IMR-90 (cell line): ENCODE measurements around the gene OR52K2. TPM values are rescaled to one million over a fixed set of nuclear protein-coding genes. Genes with fewer than 3 reads are reported as not detected.

Source experiments
- ATAC-seq: fragments of 200-7000 bp; cut with Tn5 transposase; 2 replicates; pipeline ENCODE4 v1.9.1; 2020; ENCODE audit warnings: low read depth, mild to moderate bottlenecking, moderate library complexity
- BruUV-seq: library from RNA; stranded (reverse); fragments of 400-500 nt; replicated peaks from 2 replicates; lab custom pipeline; 2021; lab: Mats Ljungman, UMichigan
- CTCF ChIA-PET: fragments of 300-600 bp; formaldehyde crosslinking; extraction: SDS; loops from one replicate; lab custom pipeline; 2021; ENCODE audit warnings: antibody characterized with exemption; lab: Yijun Ruan, JAX
- POLR2A ChIA-PET: fragments of 300-600 bp; sonication (Branson Sonifier 250); formaldehyde crosslinking; loops from one replicate; lab custom pipeline; 2022; ENCODE audit warnings: antibody characterized with exemption; ENCODE audit not compliant: unreplicated experiment; lab: Charles Lee
- DNase-seq: peaks from one replicate; pipeline ENCODE4 v3.0.0; 2013
- H2AFZ ChIP-seq: replicated peaks from 2 replicates; pipeline ENCODE3; 2013; ENCODE audit warnings: low read length, mild to moderate bottlenecking; ENCODE audit not compliant: poor library complexity
- H2AK5ac ChIP-seq: 2 replicates; pipeline ENCODE4 v1.6.1; 2013; ENCODE audit warnings: low read depth, low read length, inconsistent platforms
- H2AK9ac ChIP-seq: replicated peaks from 2 replicates; pipeline ENCODE3; 2013; ENCODE audit warnings: mild to moderate bottlenecking, low read depth, low read length, moderate library complexity; ENCODE audit not compliant: poor library complexity
- H2BK120ac ChIP-seq: 2 replicates; pipeline ENCODE4 v1.6.1; 2013; ENCODE audit warnings: low read depth, low read length, inconsistent platforms
- H2BK15ac ChIP-seq: 3 replicates; pipeline ENCODE4 v1.6.1; 2013; ENCODE audit warnings: low read depth, low read length, inconsistent platforms
- H2BK20ac ChIP-seq: 2 replicates; pipeline ENCODE4 v1.6.1; 2013; ENCODE audit warnings: low read depth, mild to moderate bottlenecking, inconsistent platforms, low read length, moderate library complexity
- H2BK5ac ChIP-seq: 2 replicates; pipeline ENCODE4 v1.6.1; 2013; ENCODE audit warnings: mild to moderate bottlenecking, low read depth, low read length, inconsistent platforms; ENCODE audit not compliant: poor library complexity, severe bottlenecking
- H3K14ac ChIP-seq: replicated peaks from 2 replicates; pipeline ENCODE4 v1.6.1; 2013; ENCODE audit warnings: low read depth, low read length, inconsistent platforms
- H3K18ac ChIP-seq: 2 replicates; pipeline ENCODE4 v1.6.1; 2013; ENCODE audit warnings: low read depth, low read length, control low read depth
- H3K23ac ChIP-seq: 2 replicates; pipeline ENCODE4 v1.6.1; 2013; ENCODE audit warnings: low read depth, low read length, inconsistent platforms
- H3K27ac ChIP-seq: 2 replicates; pipeline ENCODE4 v1.5.1; 2013; ENCODE audit warnings: mild to moderate bottlenecking, control low read depth, low read length; ENCODE audit not compliant: insufficient read depth
- H3K27me3 ChIP-seq: 2 replicates; pipeline ENCODE4 v1.6.1; 2013; ENCODE audit warnings: low read length; ENCODE audit not compliant: control insufficient read depth, insufficient read depth
- H3K36me3 ChIP-seq: 2 replicates; pipeline ENCODE4 v1.6.1; 2013; ENCODE audit warnings: low read length, mixed read lengths; ENCODE audit not compliant: control insufficient read depth, insufficient read depth
- H3K4ac ChIP-seq: 2 replicates; pipeline ENCODE4 v1.6.1; 2013; ENCODE audit warnings: low read depth, low read length, inconsistent platforms
- H3K4me1 ChIP-seq: 2 replicates; pipeline ENCODE4 v1.6.1; 2013; ENCODE audit warnings: low read length, mixed read lengths; ENCODE audit not compliant: control insufficient read depth, insufficient read depth
- H3K4me2 ChIP-seq: 2 replicates; pipeline ENCODE4 v1.6.1; 2013; ENCODE audit warnings: low read depth, mild to moderate bottlenecking, control low read depth, low read length, moderate library complexity
- H3K4me3 ChIP-seq: 2 replicates; pipeline ENCODE4 v1.5.1; 2013; ENCODE audit warnings: low read depth, mild to moderate bottlenecking, control low read depth, low read length, moderate library complexity; ENCODE audit not compliant: insufficient read depth
- H3K56ac ChIP-seq: 2 replicates; pipeline ENCODE4 v1.6.1; 2013; ENCODE audit warnings: low read length, inconsistent platforms; ENCODE audit not compliant: insufficient read depth; ENCODE audit errors: extremely low read depth
- H3K79me1 ChIP-seq, 2 experiments: 2 replicates each; pipeline ENCODE4 v1.6.1; 2013; ENCODE audit warnings: low read length in 2 of 2, inconsistent platforms in 1 of 2, low read depth in 1 of 2
- H3K9ac ChIP-seq: 2 replicates; pipeline ENCODE4 v1.6.1; 2013; ENCODE audit warnings: low read depth, low read length, control low read depth
- H3K9me1 ChIP-seq: 2 replicates; pipeline ENCODE4 v1.6.1; 2013; ENCODE audit warnings: low read length, inconsistent platforms; ENCODE audit not compliant: insufficient read depth
- H3K9me3 ChIP-seq: 2 replicates; pipeline ENCODE4 v1.6.1; 2013; ENCODE audit warnings: low read length; ENCODE audit not compliant: control insufficient read depth, insufficient read depth
- H4K20me1 ChIP-seq: 2 replicates; pipeline ENCODE4 v1.6.1; 2013; ENCODE audit warnings: low read length, inconsistent platforms; ENCODE audit not compliant: insufficient read depth
- H4K5ac ChIP-seq: 2 replicates; pipeline ENCODE4 v1.6.1; 2013; ENCODE audit warnings: mild to moderate bottlenecking, low read depth, low read length, control low read depth
- H4K8ac ChIP-seq, 2 experiments: 2 replicates each; pipeline ENCODE4 v1.6.1; 2013; ENCODE audit warnings: low read depth in 2 of 2, low read length in 2 of 2, control low read depth in 1 of 2, inconsistent platforms in 1 of 2
- H4K91ac ChIP-seq: 2 replicates; pipeline ENCODE4 v1.6.1; 2013; ENCODE audit warnings: low read depth, low read length, inconsistent platforms; ENCODE audit not compliant: insufficient read depth
- BHLHE40 ChIP-seq: fragments of 150-350 bp; IDR thresholded peaks from 2 replicates; pipeline ENCODE4 v1.6.1; 2016; ENCODE audit warnings: mild to moderate bottlenecking, low read depth, low read length
- CEBPB ChIP-seq: IDR thresholded peaks from 2 replicates; pipeline ENCODE4 v1.6.1; 2012; ENCODE audit warnings: low read depth, low read length, improper control_type of control experiment
- RAD21 ChIP-seq: IDR thresholded peaks from 2 replicates; pipeline ENCODE4 v1.6.1; 2012; ENCODE audit warnings: low read length, improper control_type of control experiment
- WGBS, 2 experiments: methylation state at CpG; one replicate each; pipeline versions ENCODE4 v1.1.5 to v1.1.7; 2013; ENCODE audit warnings: missing lambda C conversion rate in 2 of 2; ENCODE audit not compliant: insufficient read length in 1 of 2; ENCODE audit errors: extremely low coverage in 2 of 2; 5-methylcytosine and 5-hydroxymethylcytosine counted together
- dilution Hi-C: fragments of 300-500 bp; cut with HindIII; formaldehyde crosslinking; loops from one replicate; pipeline ENCODE4 v1.14.3; 2018; ENCODE audit warnings: low sequenced_read_pairs; ENCODE audit not compliant: unreplicated experiment
- in situ Hi-C: fragments of 300-500 bp; cut with MboI; formaldehyde crosslinking; loops from 3 replicates; pipeline ENCODE4 v1.14.3; 2019; ENCODE audit warnings: low sequenced_read_pairs, inconsistent platforms, mixed read lengths
- intact Hi-C: fragments of 100-400 bp; cut with micrococcal nuclease; formaldehyde crosslinking; loops from 2 replicates; pipeline ENCODE4 v1.10.0; 2022
- polyA plus RNA-seq, 3 experiments: library from polyadenylated mRNA; depleted of rRNA; stranded (reverse); fragments of >200 nt; gene quantifications; 2 replicates each; pipeline ENCODE4 v1.2.3, GENCODE V29; 2012; ENCODE audit warnings: low replicate concordance in 1 of 3
- total RNA-seq: library from RNA; depleted of rRNA; stranded (reverse); fragments of >200 nt; gene quantifications from 2 replicates; pipeline ENCODE4 v1.2.3, GENCODE V29; 2012

Gene OR52K2
- total and polyA plus RNA-seq, 2 of the 4 experiments (the other 2 are of a cell fraction): not detected

DNA sequence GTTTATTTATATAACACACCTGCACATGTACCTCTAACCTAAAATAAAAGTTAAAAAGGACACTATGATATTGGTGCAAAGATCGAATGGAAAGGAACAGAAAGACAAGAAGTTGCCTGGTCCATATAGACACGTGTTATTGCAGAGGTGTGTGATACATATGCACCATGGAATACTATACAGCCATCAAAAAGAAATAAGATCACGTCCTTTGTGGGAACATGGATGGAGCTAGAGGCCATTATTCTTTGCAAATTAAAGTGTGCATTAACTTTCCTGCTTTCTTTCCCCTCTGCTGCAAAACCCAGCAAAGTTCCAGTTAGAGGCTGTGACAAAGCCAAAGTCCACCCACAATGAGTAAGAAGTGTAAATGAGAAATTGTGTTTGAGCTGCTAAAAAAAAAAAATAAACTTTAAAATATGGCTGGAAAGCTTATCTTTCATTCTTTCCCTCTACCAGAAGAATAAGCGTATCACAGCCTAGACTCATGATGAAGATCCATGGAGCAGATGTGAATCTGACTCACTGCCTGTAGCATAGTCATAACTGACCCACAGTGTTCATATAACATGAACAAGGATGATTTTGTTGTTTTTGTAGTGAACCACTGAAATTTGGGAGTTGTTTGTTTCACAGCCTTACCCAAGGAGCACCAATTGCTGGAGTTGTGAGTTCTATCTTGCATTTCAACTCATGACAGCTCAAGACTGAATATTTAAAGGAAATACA, 42.9 kb downstream of the OR52K2 start:
- no peaks in the 10 kb centered on the region for H3K36me3 ChIP-seq
- ChIA-PET CTCF (interaction anchor here (1.0 to 1.8 kb wide), 2 partner anchors 47 to 304 kb away, joined by 3 to 15 read pairs; no protein-coding TSS in a partner anchor), POLR2A (no interaction called here)
- H3K4me1 ChIP-seq: no peaks in the 10 kb centered on the region
- H3K9me1 ChIP-seq: no peaks in the 10 kb centered on the region
- no peak overlapping the region for H3K4me2 ChIP-seq
- H3K27ac ChIP-seq: no peak overlapping the region
- H3K9ac ChIP-seq: no peak overlapping the region
- no peak overlapping the region for H3K4me3 ChIP-seq
- no peak overlapping the region for H4K8ac ChIP-seq
- H3K27me3 ChIP-seq: peaks cover 11% of the 10 kb centered on the region
- H2BK5ac ChIP-seq: no peak overlapping the region
- H3K23ac ChIP-seq: no peak overlapping the region
- no peak overlapping the region for H2AK5ac ChIP-seq
- H2BK120ac ChIP-seq: no peak overlapping the region
- no peaks in the 10 kb centered on the region for H3K79me1 ChIP-seq
- H4K5ac ChIP-seq: no peak overlapping the region
- H3K14ac ChIP-seq: no peak overlapping the region
- H2BK15ac ChIP-seq: no peak overlapping the region
- H2BK20ac ChIP-seq: no peak overlapping the region
- H3K9me3 ChIP-seq: no peaks in the 10 kb centered on the region
- no peak overlapping the region for H2AFZ ChIP-seq
- TF ChIP-seq CEBPB (no peak), BHLHE40 (no peak), RAD21 (no peak)
- no peak overlapping the region for H3K56ac ChIP-seq
- no peak overlapping the region for H3K18ac ChIP-seq
- intact Hi-C loops (no loop called here), in situ Hi-C loops (no loop called here), dilution Hi-C loops (no loop called here)
- DNase-seq: peak; percentile 2
- H2AK9ac ChIP-seq: no peak overlapping the region
- no peak overlapping the region for H4K91ac ChIP-seq
- no peaks in the 10 kb centered on the region for H4K20me1 ChIP-seq
- no peak overlapping the region for H3K4ac ChIP-seq
- no TSS peak for BruUV-seq
- ATAC-seq: no peak
- WGBS, 2 experiments: no CpG with 5 or more reads among the region's 4 CpGs
